HG02973 (cell line): Measurements from ENCODE around the gene SNED1.

Experiments used
- ATAC-seq: cut with Tn5 transposase; IDR thresholded peaks from one replicate; pipeline ENCODE4 v1.9.1; 2021; ENCODE audit warnings: moderate library complexity; ENCODE audit not compliant: unreplicated experiment

Gene SNED1

DNA sequence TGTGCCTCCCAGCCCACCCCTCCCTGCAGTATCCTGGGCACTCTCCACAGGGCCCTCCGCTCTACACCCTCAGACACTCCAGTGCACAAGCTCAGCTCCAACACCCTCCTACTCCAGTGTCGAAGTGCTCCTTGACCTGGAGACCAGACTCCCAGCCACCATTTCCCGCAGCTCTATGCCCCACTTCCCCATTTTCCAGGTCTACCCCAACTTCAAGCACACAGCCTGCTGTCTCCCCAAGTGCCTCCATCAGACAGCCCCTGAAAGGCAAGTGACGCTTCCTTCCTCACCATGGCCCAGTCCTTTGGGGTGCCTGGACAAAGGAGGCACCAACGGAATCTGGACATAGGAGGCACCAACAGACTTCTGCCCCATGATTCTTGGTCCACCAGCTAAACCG, 143.6 kb downstream of the SNED1 start:
- ATAC-seq = no peak

DNA sequence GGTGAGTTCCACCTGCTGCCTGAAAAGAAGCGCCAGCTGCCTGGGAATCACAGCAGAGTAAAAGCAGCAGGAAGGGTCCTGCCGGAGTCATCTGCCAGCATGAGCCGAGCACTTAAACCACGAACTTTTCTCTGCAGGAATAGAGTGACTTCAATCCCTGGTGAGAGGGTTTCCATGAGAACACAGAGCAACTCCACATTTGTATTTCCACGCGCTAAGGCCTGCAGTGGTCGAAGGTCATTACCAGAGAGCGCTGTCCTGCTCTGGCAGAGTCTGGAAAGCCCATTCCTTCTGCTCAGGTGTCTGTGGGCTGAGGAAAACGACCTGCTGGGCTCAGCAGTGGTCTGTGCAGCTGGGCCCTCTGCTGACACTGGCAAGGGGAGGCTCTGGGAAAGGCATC, 144.2 kb downstream of the SNED1 start:
- no peak for ATAC-seq
